Mesenchymal stem cell (in vitro differentiated cells and primary cell): ENCODE results near the gene STX10.

Experiments used
- DNase-seq: peaks from one replicate; pipeline ENCODE4 v3.0.0-alpha.2; 2013
- H2AFZ ChIP-seq: one replicate; pipeline ENCODE4 v1.6.1; 2013; ENCODE audit warnings: low read depth, mild to moderate bottlenecking, control low read depth, inconsistent platforms, low read length, moderate library complexity
- H2AK5ac ChIP-seq: 2 replicates; pipeline ENCODE4 v1.6.1; 2013; ENCODE audit warnings: low read length, moderate library complexity, mild to moderate bottlenecking, inconsistent platforms; ENCODE audit not compliant: severe bottlenecking
- H2BK120ac ChIP-seq: one replicate; pipeline ENCODE4 v1.6.1; 2013; ENCODE audit warnings: low read depth, mild to moderate bottlenecking, inconsistent platforms, low read length, moderate library complexity
- H2BK12ac ChIP-seq, 2 experiments: one replicate each; pipeline ENCODE4 v1.6.1; 2013; ENCODE audit warnings: inconsistent platforms in 2 of 2, low read length in 2 of 2, mild to moderate bottlenecking in 2 of 2, moderate library complexity in 2 of 2, control low read depth in 1 of 2
- H2BK15ac ChIP-seq: one replicate; pipeline ENCODE4 v1.6.1; 2013; ENCODE audit warnings: mild to moderate bottlenecking, low read depth, inconsistent platforms; ENCODE audit not compliant: poor library complexity, severe bottlenecking
- H2BK5ac ChIP-seq: 2 replicates; pipeline ENCODE4 v1.6.1; 2013; ENCODE audit warnings: low read depth, mild to moderate bottlenecking, low read length, control low read depth, inconsistent platforms; ENCODE audit not compliant: poor library complexity, severe bottlenecking
- H3K14ac ChIP-seq, 2 experiments: one replicate each; pipeline ENCODE4 v1.6.1; 2013; ENCODE audit warnings: inconsistent platforms in 2 of 2, low read length in 2 of 2, control low read depth in 1 of 2, mild to moderate bottlenecking in 1 of 2, moderate library complexity in 1 of 2
- H3K18ac ChIP-seq, 2 experiments: one replicate each; pipeline ENCODE4 v1.6.1; 2013; ENCODE audit warnings: inconsistent platforms in 2 of 2, low read length in 2 of 2, control low read depth in 1 of 2, low read depth in 1 of 2, mild to moderate bottlenecking in 1 of 2
- H3K23ac ChIP-seq, 2 experiments: one replicate each; pipeline ENCODE4 v1.6.1; 2013; ENCODE audit warnings: inconsistent platforms in 2 of 2, low read length in 2 of 2, mild to moderate bottlenecking in 2 of 2, moderate library complexity in 2 of 2, control low read depth in 1 of 2
- H3K27ac ChIP-seq: 2 replicates; pipeline ENCODE4 v1.5.1; 2013; ENCODE audit warnings: mild to moderate bottlenecking, moderate library complexity, low read length, control low read depth, inconsistent platforms; ENCODE audit not compliant: poor library complexity, severe bottlenecking
- H3K27me3 ChIP-seq, 2 experiments: 2 replicates each; pipeline versions ENCODE4 v1.6.1 to v1.7.0; 2013; ENCODE audit warnings: low read length in 2 of 2, mild to moderate bottlenecking in 2 of 2, moderate library complexity in 2 of 2, control low read depth in 1 of 2, inconsistent platforms in 1 of 2; ENCODE audit not compliant: control insufficient read depth in 1 of 2, insufficient read depth in 1 of 2
- H3K36me3 ChIP-seq, 2 experiments: 2 replicates each; pipeline versions ENCODE4 v1.6.1 to v1.7.0; 2013; ENCODE audit warnings: low read length in 2 of 2, control low read depth in 1 of 2, inconsistent platforms in 1 of 2, low read depth in 1 of 2, mild to moderate bottlenecking in 1 of 2; ENCODE audit not compliant: insufficient read depth in 2 of 2, control insufficient read depth in 1 of 2
- H3K4ac ChIP-seq, 2 experiments: one replicate each; pipeline ENCODE4 v1.6.1; 2013; ENCODE audit warnings: inconsistent platforms in 2 of 2, low read length in 2 of 2, mild to moderate bottlenecking in 2 of 2, moderate library complexity in 2 of 2, control low read depth in 1 of 2, low read depth in 1 of 2
- H3K4me1 ChIP-seq: 2 replicates; pipeline ENCODE4 v1.6.1; 2013; ENCODE audit warnings: low read depth, low read length, control low read depth; ENCODE audit not compliant: control insufficient read depth, insufficient read depth
- H3K4me2 ChIP-seq: 2 replicates; pipeline ENCODE4 v1.6.1; 2013; ENCODE audit warnings: low read length, mild to moderate bottlenecking, inconsistent platforms; ENCODE audit not compliant: poor library complexity, severe bottlenecking
- H3K4me3 ChIP-seq, 2 experiments: 2 replicates each; pipeline versions ENCODE4 v1.5.1 to v1.7.0; 2013; ENCODE audit warnings: low read length in 2 of 2, mild to moderate bottlenecking in 2 of 2, control low read depth in 1 of 2, low read depth in 1 of 2; ENCODE audit not compliant: insufficient read depth in 1 of 2
- H3K79me1 ChIP-seq: replicated peaks from 2 replicates; pipeline ENCODE4 v1.6.1; 2013; ENCODE audit warnings: mild to moderate bottlenecking, control low read depth, low read length, inconsistent platforms; ENCODE audit not compliant: poor library complexity, severe bottlenecking
- H3K9ac ChIP-seq: 2 replicates; pipeline ENCODE4 v1.7.0; 2013; ENCODE audit warnings: mild to moderate bottlenecking, low read length, moderate library complexity
- H3K9me3 ChIP-seq: 2 replicates; pipeline ENCODE4 v1.7.0; 2013; ENCODE audit warnings: mild to moderate bottlenecking, low read length; ENCODE audit not compliant: control insufficient read depth
- H4K8ac ChIP-seq: one replicate; pipeline ENCODE4 v1.6.1; 2013; ENCODE audit warnings: inconsistent platforms, mild to moderate bottlenecking, low read length, moderate library complexity
- H4K91ac ChIP-seq: one replicate; pipeline ENCODE4 v1.6.1; 2013; ENCODE audit warnings: mild to moderate bottlenecking, low read length, inconsistent platforms
- WGBS: methylation state at CpG from one replicate; pipeline ENCODE4 v1.1.7; 2013; ENCODE audit warnings: mixed read lengths; 5-methylcytosine and 5-hydroxymethylcytosine counted together

STX10 gene

GRCh38 chr19:13101590-13102415 lies 48.4 kb downstream of the STX10 start:
- Histone ChIP-seq H3K27ac (no peak overlapping the region), H2BK120ac (peak overlapping the region; percentile 7), H4K91ac (no peak overlapping the region), H3K79me1 (peaks cover 2% of the 10 kb centered on the region), H4K8ac (peak overlapping the region; percentile 33), H3K36me3 (peaks cover 0 to 26% of the 10 kb centered on the region in 2 experiments), H3K23ac (peak overlapping the region in 1 of 2 experiments; percentile 34), H3K18ac (peak overlapping the region; percentile 81 to 95), H3K9ac (peak overlapping the region; percentile 70), H2BK5ac (no peak overlapping the region), H3K14ac (peak overlapping the region in 1 of 2 experiments; percentile 53), H2AK5ac (peak overlapping the region; percentile 44), H2AFZ (peak overlapping the region; percentile 79), H3K4me2 (no peak overlapping the region), H2BK15ac (no peak overlapping the region), H3K4me3 (peak overlapping the region; percentile 49 to 57), H3K4me1 (peaks cover 24% of the 10 kb centered on the region), H2BK12ac (peak overlapping the region in 1 of 2 experiments; percentile 51), H3K9me3 (no peaks in the 10 kb centered on the region), H3K4ac (no peak overlapping the region), H3K27me3 (peaks cover 0 to 27% of the 10 kb centered on the region in 2 experiments)
- DNase-seq: no peak
- 91% methylated on average over 7 of the region's 7 CpGs for WGBS

GRCh38 chr19:13100841-13101589 lies 49.2 kb downstream of the STX10 start:
- H3K14ac ChIP-seq: no peak overlapping the region

GRCh38 chr19:13100031-13100588 lies 50.1 kb downstream of the STX10 start:
- Histone ChIP-seq H2AFZ (no peak overlapping the region), H4K8ac (no peak overlapping the region), H3K14ac (no peak overlapping the region), H2BK12ac (no peak overlapping the region), H4K91ac (no peak overlapping the region), H3K9ac (no peak overlapping the region), H3K4me1 (peaks cover 38% of the 10 kb centered on the region), H3K4me3 (no peak overlapping the region), H3K18ac (no peak overlapping the region), H3K4ac (no peak overlapping the region), H3K27me3 (peaks cover 0 to 44% of the 10 kb centered on the region in 2 experiments), H3K23ac (peak overlapping the region in 1 of 2 experiments; percentile 42), H2BK120ac (no peak overlapping the region), H3K4me2 (no peak overlapping the region), H2AK5ac (no peak overlapping the region), H3K36me3 (peaks cover 10 to 17% of the 10 kb centered on the region in 2 experiments), H3K9me3 (no peaks in the 10 kb centered on the region), H3K27ac (no peak overlapping the region), H3K79me1 (peaks cover 2% of the 10 kb centered on the region), H2BK5ac (no peak overlapping the region), H2BK15ac (no peak overlapping the region)
- DNase-seq: no peak
- 92% methylated on average over 12 of the region's 12 CpGs for WGBS

More at GRCh38 chr19:13100841-13101589, 49.2 kb downstream of the STX10 start:
- Histone ChIP-seq H2BK15ac (no peak overlapping the region), H4K8ac (no peak overlapping the region), H3K4me2 (no peak overlapping the region), H2BK5ac (no peak overlapping the region), H2AK5ac (no peak overlapping the region), H3K27ac (no peak overlapping the region), H2BK120ac (no peak overlapping the region), H3K36me3 (peaks cover 2 to 24% of the 10 kb centered on the region in 2 experiments), H3K9me3 (no peaks in the 10 kb centered on the region), H2AFZ (no peak overlapping the region), H2BK12ac (no peak overlapping the region), H3K18ac (no peak overlapping the region), H3K9ac (no peak overlapping the region), H3K4me1 (peaks cover 31% of the 10 kb centered on the region), H3K23ac (no peak overlapping the region), H3K4ac (no peak overlapping the region), H3K79me1 (peaks cover 2% of the 10 kb centered on the region), H3K27me3 (peaks cover 0 to 35% of the 10 kb centered on the region in 2 experiments), H4K91ac (no peak overlapping the region), H3K4me3 (no peak overlapping the region)
- DNase-seq: no peak
- WGBS: 81% methylated on average over 18 of the region's 18 CpGs
